ENCODE results near the gene SATB2. TPM values are rescaled to one million over a fixed set of nuclear protein-coding genes. Genes with fewer than 3 reads are reported as not detected.

SATB2 gene
- total RNA-seq, 1 experiment from 2014 or later, result 13.8 TPM

- ATAC-seq (no peak), DNase-seq (ENCODE audit: low read depth, low spot score) (no peak)
- Histone ChIP-seq H3K36me3 (ENCODE audit: control insufficient read depth in 1 of 2, insufficient read depth in 2 of 2, low read length in 2 of 2) (no peaks in the 10 kb centered on the region), H3K9me3 (ENCODE audit: control insufficient read depth in 1 of 2, insufficient read depth in 1 of 2, low read depth in 1 of 2, low read length in 2 of 2) (no peaks in the 10 kb centered on the region), H3K4me1 (ENCODE audit: control insufficient read depth in 1 of 2, insufficient read depth in 2 of 2, low read length in 2 of 2) (no peaks in the 10 kb centered on the region), H3K27ac (ENCODE audit: low read depth, low read length) (no peak overlapping the region), H3K9ac (ENCODE audit: low read length) (no peak overlapping the region), H3K9me2 (ENCODE audit: insufficient read depth) (no peaks in the 10 kb centered on the region), H3K79me2 (ENCODE audit: insufficient read depth, low read length) (no peaks in the 10 kb centered on the region; the same call in 1 of the 2 replicates), H3K4me3 (replicated peaks in 1 of 2; ENCODE audit: low read depth in 1 of 2, low read length in 2 of 2) (no peak overlapping the region), H2AFZ (ENCODE audit: low read depth, low read length, poor library complexity, severe bottlenecking) (no peak overlapping the region), H4K20me1 (ENCODE audit: insufficient read depth) (no peaks in the 10 kb centered on the region), H3K27me3 (ENCODE audit: insufficient read depth, low read length) (no peaks in the 10 kb centered on the region), H3K4me2 (ENCODE audit: low read length) (no peak overlapping the region)
- BruUV-seq (replicated peaks), result no TSS peak
- RAD21 ChIA-PET (ENCODE audit: low non-redundant PET in 1 of 2, low total read pairs in 2 of 2, uncharacterized antibody in 2 of 2, unreplicated experiment in 2 of 2), result no interaction called here
- CTCF ChIA-PET, result no interaction called here
- intact Hi-C loops (cut with micrococcal nuclease), result no loop called here
- TF ChIP-seq CEBPB (IDR thresholded peaks at IDR 0.05; ENCODE audit: low read depth) (no peak), RAD21 (IDR thresholded peaks at IDR 0.05; ENCODE audit: low read depth) (no peak), EGR1 (IDR thresholded peaks at IDR 0.05; ENCODE audit: low read depth) (no peak), YY1 (IDR thresholded peaks at IDR 0.05; ENCODE audit: extremely low read depth, insufficient replicate concordance, low read depth, low read length) (no peak), POLR2AphosphoS5 (IDR thresholded peaks at IDR 0.05; ENCODE audit: low read depth, low read length) (no peak), POLR2A (IDR thresholded peaks at IDR 0.05; ENCODE audit: borderline replicate concordance, extremely low read depth, insufficient read depth, insufficient read length) (no peak), FOSL1 (IDR thresholded peaks at IDR 0.05; ENCODE audit: low read depth) (no peak), EZH2 (IDR thresholded peaks at IDR 0.05) (no peak), SIN3A (IDR thresholded peaks at IDR 0.05; ENCODE audit: low read depth) (no peak), SP1 (IDR thresholded peaks at IDR 0.05; ENCODE audit: low read depth) (no peak), ATF3 (IDR thresholded peaks at IDR 0.05) (no peak)
- TF ChIP-seq, protein P1, sequence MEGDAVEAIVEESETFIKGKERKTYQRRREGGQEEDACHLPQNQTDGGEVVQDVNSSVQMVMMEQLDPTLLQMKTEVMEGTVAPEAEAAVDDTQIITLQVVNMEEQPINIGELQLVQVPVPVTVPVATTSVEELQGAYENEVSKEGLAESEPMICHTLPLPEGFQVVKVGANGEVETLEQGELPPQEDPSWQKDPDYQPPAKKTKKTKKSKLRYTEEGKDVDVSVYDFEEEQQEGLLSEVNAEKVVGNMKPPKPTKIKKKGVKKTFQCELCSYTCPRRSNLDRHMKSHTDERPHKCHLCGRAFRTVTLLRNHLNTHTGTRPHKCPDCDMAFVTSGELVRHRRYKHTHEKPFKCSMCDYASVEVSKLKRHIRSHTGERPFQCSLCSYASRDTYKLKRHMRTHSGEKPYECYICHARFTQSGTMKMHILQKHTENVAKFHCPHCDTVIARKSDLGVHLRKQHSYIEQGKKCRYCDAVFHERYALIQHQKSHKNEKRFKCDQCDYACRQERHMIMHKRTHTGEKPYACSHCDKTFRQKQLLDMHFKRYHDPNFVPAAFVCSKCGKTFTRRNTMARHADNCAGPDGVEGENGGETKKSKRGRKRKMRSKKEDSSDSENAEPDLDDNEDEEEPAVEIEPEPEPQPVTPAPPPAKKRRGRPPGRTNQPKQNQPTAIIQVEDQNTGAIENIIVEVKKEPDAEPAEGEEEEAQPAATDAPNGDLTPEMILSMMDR (IDR thresholded peaks at IDR 0.05 in 2 of 3, conservative IDR thresholded peaks at IDR 0.05 in 1 of 3; ENCODE audit: borderline replicate concordance in 1 of 3, insufficient read depth in 1 of 3, low read depth in 2 of 3, low read length in 2 of 3), result no peak
- POLR2A ChIA-PET, result no interaction called here
These were observed 178.6 kb downstream of the SATB2 start for GRCh38 chr2:199279146-199279545.

All from HCT116 (cell line).